GM12878 (cell line): Measurements from ENCODE around the gene RNF121. TPM values are rescaled to one million over a fixed set of nuclear protein-coding genes. Genes with fewer than 3 reads are reported as not detected.

Experiments used
- ATAC-seq: fragments of 200-7000 bp; cut with Tn5 transposase; 3 replicates; pipeline ENCODE4 v1.9.1; 2020; ENCODE audit warnings: mild to moderate bottlenecking, moderate library complexity
- BruUV-seq: library from RNA; stranded (reverse); fragments of 400-500 nt; replicated peaks from 2 replicates; lab custom pipeline; 2021; lab: Mats Ljungman, UMichigan
- CTCF ChIA-PET: fragments of 300-600 bp; sonication (Branson Sonifier 250); formaldehyde crosslinking; extraction: SDS; loops from one replicate; lab custom pipeline; 2021; ENCODE audit warnings: inconsistent platforms; lab: Yijun Ruan, JAX
- POLR2A ChIA-PET: fragments of 350-600 bp; formaldehyde crosslinking; extraction: SDS; loops from one replicate; lab custom pipeline; 2021; ENCODE audit warnings: inconsistent platforms; lab: Charles Lee
- RAD21 ChIA-PET: fragments of 300-600 bp; sonication (Branson Sonifier 250); formaldehyde crosslinking; loops from one replicate; lab custom pipeline; 2023; ENCODE audit warnings: antibody characterized with exemption; ENCODE audit not compliant: unreplicated experiment; lab: Charles Lee
- SMC1A ChIA-PET: fragments of 300-600 bp; sonication (Branson Sonifier 250); formaldehyde crosslinking; loops from one replicate; lab custom pipeline; 2023; ENCODE audit not compliant: unreplicated experiment, uncharacterized antibody; lab: Charles Lee
- DNase-seq: peaks from one replicate; pipeline ENCODE4 v3.0.0-alpha.2; 2011; ENCODE audit warnings: low read depth, low spot score
- FAIRE-seq: peaks from 3 replicates; lab custom pipeline; 2011; peaks lifted over from hg19 to GRCh38; lab: Jason Lieb, UNC
- H2AFZ ChIP-seq: 2 replicates; pipeline ENCODE4 v1.6.0; 2011; ENCODE audit warnings: low read depth, low read length, control low read depth; ENCODE audit not compliant: control insufficient read depth
- H3K27ac ChIP-seq: 2 replicates; pipeline ENCODE4 v1.5.1; 2011; ENCODE audit warnings: control low read depth; ENCODE audit not compliant: control insufficient read depth, insufficient read depth
- H3K27me3 ChIP-seq, 2 experiments: replicated peaks in 1 of 2; 2 replicates each; pipeline versions ENCODE4 v1.6.0 to v1.6.1; 2011; ENCODE audit warnings: low read length in 1 of 2; ENCODE audit not compliant: control insufficient read depth in 2 of 2, insufficient read depth in 2 of 2
- H3K36me3 ChIP-seq, 2 experiments: 2 replicates each; pipeline ENCODE4 v1.5.1; 2011; ENCODE audit warnings: low read length in 1 of 2; ENCODE audit not compliant: control insufficient read depth in 2 of 2, insufficient read depth in 2 of 2
- H3K4me1 ChIP-seq: 2 replicates; pipeline ENCODE4 v1.6.1; 2011; ENCODE audit warnings: mild to moderate bottlenecking, low read length, moderate library complexity, mixed read lengths; ENCODE audit not compliant: control insufficient read depth, insufficient read depth
- H3K4me2 ChIP-seq: 2 replicates; pipeline ENCODE4 v1.6.0; 2011; ENCODE audit warnings: control low read depth; ENCODE audit not compliant: control insufficient read depth, insufficient read depth
- H3K4me3 ChIP-seq: fragments of 200-600 bp; sonication (generic); 2 replicates; pipeline ENCODE4 v1.5.1; 2016
- H3K79me2 ChIP-seq: 2 replicates; pipeline ENCODE4 v1.6.0; 2011; ENCODE audit warnings: low read length; ENCODE audit not compliant: control insufficient read depth, insufficient read depth
- H3K9ac ChIP-seq: 2 replicates; pipeline ENCODE4 v1.8.0; 2011; ENCODE audit warnings: low read length, control low read depth, mixed read lengths; ENCODE audit not compliant: control insufficient read depth, insufficient read depth
- H3K9me3 ChIP-seq: replicated peaks from 3 replicates; pipeline ENCODE4 v1.5.1; 2011; ENCODE audit warnings: mild to moderate bottlenecking, low read length; ENCODE audit not compliant: control insufficient read depth, insufficient read depth
- H4K20me1 ChIP-seq: 2 replicates; pipeline ENCODE4 v1.6.0; 2011; ENCODE audit not compliant: control insufficient read depth, insufficient read depth
- CEBPB ChIP-seq, 2 experiments: fragments of 150-350 bp in 1 of 2; IDR thresholded peaks; 2 replicates each; pipeline ENCODE4 v1.6.1; 2012 to 2014; ENCODE audit warnings: low read depth in 2 of 2, low read length in 2 of 2, borderline replicate concordance in 1 of 2, inconsistent platforms in 1 of 2
- HDAC2 ChIP-seq: fragments of 200-600 bp; sonication (generic); IDR thresholded peaks from 2 replicates; pipeline ENCODE4 v1.6.1; 2017
- NR2C1 ChIP-seq: fragments of 450-650 bp; IDR thresholded peaks from 2 replicates; pipeline ENCODE4 v1.6.1; 2017; ENCODE audit warnings: antibody characterized with exemption, mild to moderate bottlenecking, moderate library complexity
- ZNF207 ChIP-seq: fragments of 450-650 bp; IDR thresholded peaks from 2 replicates; pipeline ENCODE4 v1.6.1; 2014; ENCODE audit warnings: antibody characterized with exemption, mild to moderate bottlenecking, borderline replicate concordance
- WGBS: methylation state at CpG from one replicate; pipeline ENCODE4 v1.1.6; 2016; ENCODE audit warnings: low lambda C conversion rate; ENCODE audit not compliant: insufficient replicate concordance, insufficient coverage; ENCODE audit errors: missing lambda C conversion rate; 5-methylcytosine and 5-hydroxymethylcytosine counted together
- in situ Hi-C: fragments of 300-500 bp; cut with MboI; formaldehyde crosslinking; loops from 9 replicates; pipeline ENCODE4 v1.14.3; 2018; ENCODE audit warnings: mixed read lengths
- intact Hi-C: fragments of 100-400 bp; cut with micrococcal nuclease; formaldehyde crosslinking; loops from one replicate; pipeline ENCODE4 v1.14.2; 2022; ENCODE audit not compliant: unreplicated experiment
- polyA plus RNA-seq, 11 experiments: library from polyadenylated mRNA; depleted of rRNA in 4 of 11; unstranded in 6 of 11; stranded (reverse) in 5 of 11; fragments of >200 nt; fragmentation: Nextera tagmentation in 4 of 11; fragmentation: Illumina TruSeq in 1 of 11; extraction: Ambion mirVana in 4 of 11; extraction: Trizol in 1 of 11; gene quantifications; 1 replicate in 1 of 11; 2 replicates in 10 of 11; pipeline versions ENCODE4 v1.2.1 to v1.2.3, GENCODE V29; 2011 to 2016; ENCODE audit warnings: inconsistent platforms in 2 of 11, missing spikeins in 2 of 11, low read depth in 1 of 11
- total RNA-seq, 4 experiments: library from RNA; depleted of rRNA in 3 of 4; stranded (reverse); fragments of >200 nt in 3 of 4; fragmentation: Illumina TruSeq in 1 of 4; extraction: Trizol in 1 of 4; gene quantifications; 2 replicates each; pipeline versions ENCODE4 v1.2.1 to v1.2.3, GENCODE V29; 2013 to 2021

The RNF121 gene
- total and polyA plus RNA-seq, 10 of the 15 experiments (the other 5 are each of a cell fraction or from before 2014, with no cell fraction given) = 8.6 to 73.7 (median 32.7) TPM

GRCh38 chr11:72012897-72013721, 84.3 kb downstream of the RNF121 start:
- H4K20me1 ChIP-seq = 0 out of 2 replicates have a peak, but pooled peaks cover 3% of the 10 kb centered on the region
- peaks cover 45 to 64% of the 10 kb centered on the region in 2 experiments for H3K36me3 ChIP-seq
- no peak overlapping the region for H3K4me3 ChIP-seq
- ChIA-PET SMC1A (interaction anchor here (1.2 to 7.3 kb wide), 4 partner anchors 12 to 418 kb away, joined by 3 to 64 read pairs (median 4); no protein-coding TSS in a partner anchor), RAD21 (interaction anchor here (4.5 kb wide), 1 partner anchor 35 kb away, joined by 51 read pairs; no protein-coding TSS in a partner anchor), POLR2A (no interaction called here), CTCF (interaction anchor here (0.7 to 9.0 kb wide), 3 partner anchors 10 to 418 kb away, joined by 3 to 138 read pairs (median 5); no protein-coding TSS in a partner anchor)
- H3K4me2 ChIP-seq = no peak overlapping the region
- no peaks in the 10 kb centered on the region for H3K4me1 ChIP-seq
- H3K27ac ChIP-seq = no peak overlapping the region
- H2AFZ ChIP-seq = no peak overlapping the region
- intact Hi-C loops = no loop called here
- in situ Hi-C loops = no loop called here
- no peaks in the 10 kb centered on the region for H3K27me3 ChIP-seq
- H3K9ac ChIP-seq = no peak overlapping the region
- TF ChIP-seq NR2C1 = no peak
- TF ChIP-seq HDAC2 = no peak
- no peak for TF ChIP-seq CEBPB (IDR thresholded peaks at IDR 0.05; ENCODE audit: borderline replicate concordance in 1 of 2, low read depth in 2 of 2, low read length in 2 of 2)
- TF ChIP-seq ZNF207 = no peak
- no TSS peak for BruUV-seq
- H3K79me2 ChIP-seq = no peaks in the 10 kb centered on the region
- no peaks in the 10 kb centered on the region for H3K9me3 ChIP-seq
- 93% methylated on average over 32 of the region's 33 CpGs for WGBS
- no peak for ATAC-seq
- FAIRE-seq = no peak
- DNase-seq = no peak
